HepG2 (cell line): ENCODE measurements around the gene PCYT2. TPM values are rescaled to one million over a fixed set of nuclear protein-coding genes. Genes with fewer than 3 reads are reported as not detected.

Source experiments
- ATAC-seq: fragments of 200-7000 bp; cut with Tn5 transposase; 3 replicates; pipeline ENCODE4 v1.9.1; 2020; ENCODE audit warnings: mild to moderate bottlenecking, moderate library complexity
- BruUV-seq: library from RNA; stranded (reverse); fragments of 400-500 nt; replicated peaks from 2 replicates; lab custom pipeline; 2021; lab: Mats Ljungman, UMichigan
- CTCF ChIA-PET: fragments of 300-600 bp; formaldehyde crosslinking; extraction: SDS; loops from one replicate; lab custom pipeline; 2021; ENCODE audit warnings: low total read pairs, inconsistent platforms, low intra/inter-chr PET ratio; lab: Yijun Ruan, JAX
- POLR2A ChIA-PET: fragments of 350-600 bp; sonication (Branson Sonifier 250); formaldehyde crosslinking; loops from one replicate; lab custom pipeline; 2020; ENCODE audit warnings: antibody characterized with exemption, inconsistent platforms; lab: Yijun Ruan, JAX
- DNase-seq: peaks from one replicate; pipeline ENCODE4 v3.0.0-alpha.2; 2015; ENCODE audit warnings: low spot score
- FAIRE-seq: peaks from 3 replicates; lab custom pipeline; 2011; peaks lifted over from hg19 to GRCh38; lab: Jason Lieb, UNC
- H2AFZ ChIP-seq: one replicate; pipeline ENCODE4 v1.6.1; 2011; ENCODE audit warnings: low read length, inconsistent platforms
- H3K27ac ChIP-seq: fragments of 300-600 bp; 3 replicates; pipeline ENCODE4 v1.8.0; 2011; ENCODE audit warnings: mixed run types, mild to moderate bottlenecking, mixed read lengths, low read length, inconsistent platforms; ENCODE audit not compliant: insufficient read depth; ENCODE audit errors: extremely low read length
- H3K27me3 ChIP-seq, 2 experiments: fragments of 200-600 bp in 1 of 2; 2 replicates in 1 of 2; 3 replicates in 1 of 2; pipeline versions ENCODE4 v1.6.0 to v1.8.0; 2011; ENCODE audit warnings: low read length in 2 of 2, mild to moderate bottlenecking in 2 of 2, moderate library complexity in 2 of 2, inconsistent platforms in 1 of 2; ENCODE audit not compliant: insufficient read depth in 2 of 2, control insufficient read depth in 1 of 2
- H3K36me3 ChIP-seq, 2 experiments: fragments of 200-600 bp in 1 of 2; replicated peaks in 1 of 2; 2 replicates in 1 of 2; 3 replicates in 1 of 2; pipeline versions ENCODE4 v1.5.1 to v1.8.0; 2011; ENCODE audit warnings: low read length in 2 of 2, inconsistent platforms in 1 of 2; ENCODE audit not compliant: insufficient read depth in 2 of 2, control insufficient read depth in 1 of 2
- H3K4me1 ChIP-seq: 2 replicates; pipeline ENCODE4 v1.5.1; 2012; ENCODE audit warnings: low read length, inconsistent platforms; ENCODE audit not compliant: insufficient read depth
- H3K4me2 ChIP-seq: 2 replicates; pipeline ENCODE4 v1.6.0; 2011; ENCODE audit warnings: low read depth, low read length, inconsistent platforms
- H3K4me3 ChIP-seq, 3 experiments: fragments of 200-600 bp in 1 of 3; sonication (generic), shearing (Covaris generic) in 1 of 3; replicated peaks in 1 of 3; 2 replicates each; pipeline ENCODE4 v1.5.1; 2011 to 2016; ENCODE audit warnings: low read length in 3 of 3, inconsistent platforms in 2 of 3, low read depth in 2 of 3, mild to moderate bottlenecking in 2 of 3, control low read depth in 1 of 3, mixed read lengths in 1 of 3; ENCODE audit not compliant: insufficient read depth in 1 of 3
- H3K79me2 ChIP-seq: one replicate; pipeline ENCODE4 v1.6.1; 2011; ENCODE audit warnings: low read length, inconsistent platforms; ENCODE audit not compliant: insufficient read depth
- H3K9ac ChIP-seq: 2 replicates; pipeline ENCODE4 v1.6.0; 2011; ENCODE audit warnings: mild to moderate bottlenecking, low read depth, low read length, inconsistent platforms; ENCODE audit not compliant: insufficient read depth
- H3K9me3 ChIP-seq: 2 replicates; pipeline ENCODE4 v1.5.1; 2012; ENCODE audit warnings: mild to moderate bottlenecking, low read length
- H4K20me1 ChIP-seq: 2 replicates; pipeline ENCODE4 v1.6.0; 2011; ENCODE audit warnings: inconsistent platforms, mild to moderate bottlenecking, low read length, moderate library complexity; ENCODE audit not compliant: insufficient read depth
- AGO2 ChIP-seq: fragments of 200-400 bp; formaldehyde crosslinking; optimal IDR thresholded peaks from 2 replicates; pipeline ENCODE3; 2017; ENCODE audit warnings: mild to moderate bottlenecking, low read depth, low read length, moderate library complexity
- GATA4 ChIP-seq: sonication (generic); IDR thresholded peaks from 2 replicates; pipeline ENCODE4 v1.6.1; 2016; ENCODE audit warnings: antibody characterized with exemption, low read depth, borderline replicate concordance
- KDM5B ChIP-seq: sonication (generic); formaldehyde crosslinking; IDR thresholded peaks from 2 replicates; pipeline ENCODE4 v1.4.0; 2020; ENCODE audit warnings: missing genetic modification reagents, mild to moderate bottlenecking, borderline replicate concordance
- NFKB2 ChIP-seq: sonication (generic); formaldehyde crosslinking; IDR thresholded peaks from 2 replicates; pipeline ENCODE4 v1.4.0; 2020; ENCODE audit warnings: missing genetic modification reagents, borderline replicate concordance
- POLR2A ChIP-seq, 2 experiments: IDR thresholded peaks; 2 replicates each; pipeline ENCODE4 v1.6.1; 2011; ENCODE audit warnings: low read depth in 2 of 2, low read length in 2 of 2, mild to moderate bottlenecking in 1 of 2, moderate library complexity in 1 of 2; ENCODE audit not compliant: insufficient read depth in 1 of 2
- PRPF4 ChIP-seq: fragments of 200-400 bp; formaldehyde crosslinking; IDR thresholded peaks from 2 replicates; pipeline ENCODE4 v1.6.1; 2016; ENCODE audit warnings: low read length, low read depth; ENCODE audit not compliant: poor library complexity, severe bottlenecking
- RBFOX2 ChIP-seq: fragments of 200-400 bp; formaldehyde crosslinking; IDR thresholded peaks from 2 replicates; pipeline ENCODE4 v1.6.1; 2017; ENCODE audit warnings: low read depth, mild to moderate bottlenecking, low read length
- RXRB ChIP-seq: IDR thresholded peaks from 2 replicates; pipeline ENCODE4 v1.6.1; 2016; ENCODE audit warnings: borderline replicate concordance, missing genetic modification reagents, missing compliant biosample characterization
- ZNF121 ChIP-seq: sonication (generic); formaldehyde crosslinking; IDR thresholded peaks from 2 replicates; pipeline ENCODE4 v1.5.0; 2020; ENCODE audit warnings: mild to moderate bottlenecking, missing genetic modification reagents
- ZNF160 ChIP-seq: sonication (generic); formaldehyde crosslinking; IDR thresholded peaks from 2 replicates; pipeline ENCODE4 v1.8.0; 2022; ENCODE audit warnings: mild to moderate bottlenecking, inconsistent platforms, missing genetic modification reagents
- ZNF234 ChIP-seq: sonication (generic); formaldehyde crosslinking; conservative IDR thresholded peaks from 2 replicates; pipeline ENCODE4 v1.5.1; 2020; ENCODE audit warnings: mild to moderate bottlenecking, missing genetic modification reagents
- ZNF441 ChIP-seq: sonication (generic); formaldehyde crosslinking; IDR thresholded peaks from 2 replicates; pipeline ENCODE4 v1.7.0; 2021; ENCODE audit warnings: missing genetic modification reagents, borderline replicate concordance
- ZNF510 ChIP-seq: sonication (generic); formaldehyde crosslinking; IDR thresholded peaks from 2 replicates; pipeline ENCODE4 v1.4.0; 2020; ENCODE audit warnings: low read depth, mild to moderate bottlenecking, missing genetic modification reagents
- WGBS: methylation state at CpG from one replicate; pipeline ENCODE4 v1.1.6; 2017; ENCODE audit warnings: low lambda C conversion rate; 5-methylcytosine and 5-hydroxymethylcytosine counted together
- in situ Hi-C: cut with HindIII; loops from 2 replicates; pipeline ENCODE4 v1.10.0; 2017; ENCODE audit warnings: low pct_unique_long_range_greater_than_20kb; ENCODE audit not compliant: extremely low pct_ligation_motif_present
- intact Hi-C: fragments of 100-400 bp; cut with micrococcal nuclease; formaldehyde crosslinking; loops from one replicate; pipeline ENCODE4 v1.10.0; 2022; ENCODE audit not compliant: unreplicated experiment
- polyA plus RNA-seq, 8 experiments: library from polyadenylated mRNA; depleted of rRNA in 3 of 8; stranded (reverse) in 7 of 8; unstranded in 1 of 8; fragments of >200 nt; fragmentation: Illumina TruSeq in 4 of 8; extraction: Trizol in 4 of 8; gene quantifications; 2 replicates each; pipeline versions ENCODE4 v1.2.1 to v1.2.3, GENCODE V29; 2011 to 2016; ENCODE audit warnings: low read depth in 4 of 8, missing spikeins in 1 of 8, mixed read lengths in 1 of 8; ENCODE audit not compliant: insufficient read depth in 1 of 8
- total RNA-seq, 5 experiments: library from RNA; depleted of rRNA; stranded (reverse); fragments of >200 nt; fragmentation: Illumina TruSeq; extraction: Trizol; gene quantifications; 2 replicates each; pipeline ENCODE4 v1.2.3, GENCODE V29; 2016; ENCODE audit warnings: low read depth in 1 of 5
- TF ChIP-seq, protein P1 (sequence below): sonication (generic); formaldehyde crosslinking; IDR thresholded peaks from 2 replicates; pipeline ENCODE4 v1.5.0; 2020; ENCODE audit warnings: mild to moderate bottlenecking, missing genetic modification reagents
- TF ChIP-seq, protein P2 (sequence below): sonication (generic); formaldehyde crosslinking; IDR thresholded peaks from 2 replicates; pipeline ENCODE4 v1.4.0; 2020; ENCODE audit warnings: missing genetic modification reagents
- TF ChIP-seq, protein P3 (sequence below): sonication (generic); formaldehyde crosslinking; IDR thresholded peaks from 2 replicates; pipeline ENCODE4 v1.4.0; 2020; ENCODE audit warnings: missing genetic modification reagents

The PCYT2 gene
- total and polyA plus RNA-seq, 2 of the 13 experiments (the other 11 are each of a cell fraction or from before 2014, with no cell fraction given), result 147 to 297 TPM

DNA sequence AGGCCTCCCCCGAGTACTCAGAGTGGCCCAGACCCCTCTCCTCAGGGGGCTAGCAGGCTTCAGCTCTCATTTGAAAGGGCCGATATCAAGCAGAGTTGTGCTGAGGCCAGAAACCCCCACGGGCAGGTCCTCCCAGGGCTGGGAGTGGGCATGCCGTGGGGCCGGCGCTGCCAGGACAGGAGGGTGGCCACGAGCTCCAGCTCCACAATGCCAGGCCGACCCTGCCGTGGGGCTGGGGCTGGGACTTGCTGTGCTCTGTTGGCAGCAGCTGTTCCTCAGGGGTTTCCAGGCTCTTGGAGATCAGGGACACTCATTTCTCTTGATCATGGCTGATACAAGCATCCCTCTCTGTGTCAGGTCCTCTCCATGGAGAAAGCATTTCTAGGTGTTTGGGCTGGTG, 12.3 kb downstream of the PCYT2 start (continued):
- TF ChIP-seq ZNF510 (CRISPR knock-in tag) (no peak), GATA4 (no peak), KDM5B (0 out of 2 replicates have a peak, but pooled peaks have one; percentile 44)
- TF ChIP-seq, protein P1, sequence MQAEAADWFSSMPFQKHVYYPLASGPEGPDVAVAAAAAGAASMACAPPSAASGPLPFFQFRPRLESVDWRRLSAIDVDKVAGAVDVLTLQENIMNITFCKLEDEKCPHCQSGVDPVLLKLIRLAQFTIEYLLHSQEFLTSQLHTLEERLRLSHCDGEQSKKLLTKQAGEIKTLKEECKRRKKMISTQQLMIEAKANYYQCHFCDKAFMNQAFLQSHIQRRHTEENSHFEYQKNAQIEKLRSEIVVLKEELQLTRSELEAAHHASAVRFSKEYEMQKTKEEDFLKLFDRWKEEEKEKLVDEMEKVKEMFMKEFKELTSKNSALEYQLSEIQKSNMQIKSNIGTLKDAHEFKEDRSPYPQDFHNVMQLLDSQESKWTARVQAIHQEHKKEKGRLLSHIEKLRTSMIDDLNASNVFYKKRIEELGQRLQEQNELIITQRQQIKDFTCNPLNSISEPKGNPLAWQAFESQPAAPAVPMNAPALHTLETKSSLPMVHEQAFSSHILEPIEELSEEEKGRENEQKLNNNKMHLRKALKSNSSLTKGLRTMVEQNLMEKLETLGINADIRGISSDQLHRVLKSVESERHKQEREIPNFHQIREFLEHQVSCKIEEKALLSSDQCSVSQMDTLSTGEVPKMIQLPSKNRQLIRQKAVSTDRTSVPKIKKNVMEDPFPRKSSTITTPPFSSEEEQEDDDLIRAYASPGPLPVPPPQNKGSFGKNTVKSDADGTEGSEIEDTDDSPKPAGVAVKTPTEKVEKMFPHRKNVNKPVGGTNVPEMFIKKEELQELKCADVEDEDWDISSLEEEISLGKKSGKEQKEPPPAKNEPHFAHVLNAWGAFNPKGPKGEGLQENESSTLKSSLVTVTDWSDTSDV (CRISPR knock-in tag), result no peak

DNA sequence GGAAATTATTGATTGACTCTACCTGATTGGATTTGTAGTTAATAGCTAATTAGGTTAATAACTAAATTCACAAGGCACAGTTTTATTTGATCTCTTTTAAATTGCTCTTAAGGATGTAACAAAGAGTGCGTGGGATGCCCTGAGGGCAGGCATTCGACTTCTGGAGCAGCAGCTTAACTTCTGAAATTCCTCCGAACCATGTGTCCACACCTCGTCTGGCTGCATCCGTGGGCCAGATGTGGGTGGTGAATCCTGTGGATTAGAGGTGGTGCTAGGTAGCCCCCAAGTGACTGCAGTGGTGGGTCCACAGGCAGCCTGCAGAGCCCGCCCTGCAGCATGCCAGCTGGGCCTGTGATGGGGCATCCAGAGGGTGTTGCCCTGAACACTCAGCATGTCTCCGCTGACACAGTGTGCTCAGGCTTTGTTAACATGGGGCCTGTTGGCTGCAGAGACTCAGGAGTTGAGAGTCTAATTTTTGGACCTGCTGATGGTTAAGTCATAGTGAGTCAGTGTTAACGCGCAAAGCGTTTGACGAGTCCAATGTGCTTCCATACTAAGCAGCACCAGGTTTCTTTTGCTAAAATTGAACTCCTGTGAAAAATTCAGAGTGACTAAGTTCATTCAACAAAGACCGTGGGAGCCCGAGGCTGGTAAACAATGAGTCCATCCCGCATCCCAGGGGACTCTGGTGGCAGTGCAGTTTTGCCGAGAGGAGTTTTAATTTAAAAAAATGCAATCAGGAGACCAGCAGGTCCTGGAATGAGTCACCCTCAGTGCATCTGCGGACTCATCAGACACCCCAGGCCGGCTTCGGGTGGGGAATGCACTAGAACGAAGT, 13.0 kb downstream of the PCYT2 start:
- DNase-seq, result no peak
- peaks cover 17 to 35% of the 10 kb centered on the region in 2 experiments; a peak in 4 of 5 replicates for H3K36me3 ChIP-seq
- WGBS, result 84% methylated on average over 19 of the region's 19 CpGs

More for the DNA sequence above, 13.0 kb downstream of the PCYT2 start:
- no peaks in the 10 kb centered on the region; the same call in 1 of the 2 replicates for H4K20me1 ChIP-seq
- no TSS peak for BruUV-seq
- no peak overlapping the region for H3K4me3 ChIP-seq
- H3K9ac ChIP-seq, result no peak overlapping the region
- TF ChIP-seq NFKB2 (CRISPR knock-in tag), result no peak
- TF ChIP-seq, protein P2, sequence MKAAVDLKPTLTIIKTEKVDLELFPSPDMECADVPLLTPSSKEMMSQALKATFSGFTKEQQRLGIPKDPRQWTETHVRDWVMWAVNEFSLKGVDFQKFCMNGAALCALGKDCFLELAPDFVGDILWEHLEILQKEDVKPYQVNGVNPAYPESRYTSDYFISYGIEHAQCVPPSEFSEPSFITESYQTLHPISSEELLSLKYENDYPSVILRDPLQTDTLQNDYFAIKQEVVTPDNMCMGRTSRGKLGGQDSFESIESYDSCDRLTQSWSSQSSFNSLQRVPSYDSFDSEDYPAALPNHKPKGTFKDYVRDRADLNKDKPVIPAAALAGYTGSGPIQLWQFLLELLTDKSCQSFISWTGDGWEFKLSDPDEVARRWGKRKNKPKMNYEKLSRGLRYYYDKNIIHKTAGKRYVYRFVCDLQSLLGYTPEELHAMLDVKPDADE (CRISPR knock-in tag), result no peak
- peak; percentile 40; the same call in 1 of the 2 replicates for TF ChIP-seq RBFOX2
- peak in 1 of 2 experiments; percentile 11; a peak in 2 of 4 replicates for TF ChIP-seq POLR2A (IDR thresholded peaks at IDR 0.05; ENCODE audit: insufficient read depth in 1 of 2, low read depth in 2 of 2, low read length in 2 of 2)
- TF ChIP-seq, protein P3, sequence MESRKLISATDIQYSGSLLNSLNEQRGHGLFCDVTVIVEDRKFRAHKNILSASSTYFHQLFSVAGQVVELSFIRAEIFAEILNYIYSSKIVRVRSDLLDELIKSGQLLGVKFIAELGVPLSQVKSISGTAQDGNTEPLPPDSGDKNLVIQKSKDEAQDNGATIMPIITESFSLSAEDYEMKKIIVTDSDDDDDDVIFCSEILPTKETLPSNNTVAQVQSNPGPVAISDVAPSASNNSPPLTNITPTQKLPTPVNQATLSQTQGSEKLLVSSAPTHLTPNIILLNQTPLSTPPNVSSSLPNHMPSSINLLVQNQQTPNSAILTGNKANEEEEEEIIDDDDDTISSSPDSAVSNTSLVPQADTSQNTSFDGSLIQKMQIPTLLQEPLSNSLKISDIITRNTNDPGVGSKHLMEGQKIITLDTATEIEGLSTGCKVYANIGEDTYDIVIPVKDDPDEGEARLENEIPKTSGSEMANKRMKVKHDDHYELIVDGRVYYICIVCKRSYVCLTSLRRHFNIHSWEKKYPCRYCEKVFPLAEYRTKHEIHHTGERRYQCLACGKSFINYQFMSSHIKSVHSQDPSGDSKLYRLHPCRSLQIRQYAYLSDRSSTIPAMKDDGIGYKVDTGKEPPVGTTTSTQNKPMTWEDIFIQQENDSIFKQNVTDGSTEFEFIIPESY (CRISPR knock-in tag), result 0 out of 2 replicates have a peak, but pooled peaks have one; percentile 28
- no peak for TF ChIP-seq ZNF121 (CRISPR knock-in tag)
- TF ChIP-seq PRPF4, result no peak
- no peak for TF ChIP-seq ZNF441 (CRISPR knock-in tag)
- TF ChIP-seq ZNF234 (CRISPR knock-in tag), result no peak
- TF ChIP-seq RXRB, result no peak
- TF ChIP-seq ZNF160 (CRISPR knock-in tag), result no peak
- TF ChIP-seq AGO2, result peak; percentile 10
- no peaks in the 10 kb centered on the region for H3K9me3 ChIP-seq
- peak; percentile 0 for ATAC-seq
- no peak for FAIRE-seq
- intact Hi-C loops, result no loop called here
- H2AFZ ChIP-seq, result no peak overlapping the region
- no peak overlapping the region for H3K4me2 ChIP-seq
- POLR2A ChIA-PET, result interaction anchor here (1.0 to 1.5 kb wide), 3 partner anchors 12 to 38 kb away, joined by 3 to 4 read pairs (median 3); no protein-coding TSS in a partner anchor
- CTCF ChIA-PET, result no interaction called here
- no peak overlapping the region for H3K27ac ChIP-seq
- in situ Hi-C loops, result no loop called here
- H3K4me1 ChIP-seq, result peaks cover 18% of the 10 kb centered on the region
- H3K79me2 ChIP-seq, result no peaks in the 10 kb centered on the region
- no peaks in the 10 kb centered on the region for H3K27me3 ChIP-seq
